K562 (cell line): Measurements from ENCODE around the gene H3-3A. TPM values are rescaled to one million over a fixed set of nuclear protein-coding genes. Genes with fewer than 3 reads are reported as not detected.

ENCODE experiments used
- ATF2 ChIP-seq: sonication (generic); formaldehyde crosslinking; IDR thresholded peaks from 2 replicates; pipeline ENCODE4 v1.8.1; 2022; ENCODE audit warnings: missing genetic modification reagents
- ATF3 ChIP-seq, 2 experiments: fragments of 450-650 bp in 1 of 2; sonication (generic) in 1 of 2; formaldehyde crosslinking in 1 of 2; IDR thresholded peaks in 1 of 2; conservative IDR thresholded peaks in 1 of 2; 2 replicates each; pipeline versions ENCODE4 v1.6.1 to v1.8.1; 2016 to 2023; ENCODE audit warnings: mild to moderate bottlenecking in 2 of 2, moderate library complexity in 2 of 2, inconsistent platforms in 1 of 2, missing genetic modification reagents in 1 of 2
- CBFA2T2 ChIP-seq: fragments of 450-650 bp; conservative IDR thresholded peaks from 2 replicates; pipeline ENCODE4 v1.6.1; 2017; ENCODE audit warnings: mild to moderate bottlenecking
- CREB3L1 ChIP-seq: fragments of 450-650 bp; IDR thresholded peaks from 2 replicates; pipeline ENCODE4 v1.6.1; 2014; ENCODE audit warnings: low read depth, mild to moderate bottlenecking, moderate library complexity, borderline replicate concordance
- EP400 ChIP-seq: fragments of 450-650 bp; IDR thresholded peaks from 2 replicates; pipeline ENCODE4 v1.6.1; 2017; ENCODE audit warnings: antibody characterized with exemption, mild to moderate bottlenecking, moderate library complexity
- MNT ChIP-seq, 2 experiments: fragments of 450-650 bp; conservative IDR thresholded peaks; 2 replicates each; pipeline ENCODE4 v1.6.1; 2017; ENCODE audit warnings: mild to moderate bottlenecking in 2 of 2, moderate library complexity in 2 of 2
- NRF1 ChIP-seq, 2 experiments: fragments of 450-650 bp; IDR thresholded peaks in 1 of 2; conservative IDR thresholded peaks in 1 of 2; 2 replicates each; pipeline ENCODE4 v1.6.1; 2014; ENCODE audit warnings: mild to moderate bottlenecking in 2 of 2
- RBM14 ChIP-seq: fragments of 200-400 bp; formaldehyde crosslinking; IDR thresholded peaks from 2 replicates; pipeline ENCODE4 v1.6.1; 2018; ENCODE audit warnings: low read depth, mild to moderate bottlenecking, low read length, moderate library complexity, borderline replicate concordance; ENCODE audit not compliant: insufficient read depth
- SAP30 ChIP-seq: fragments of 200-600 bp; sonication (generic); IDR thresholded peaks from 2 replicates; pipeline ENCODE4 v1.6.1; 2012; ENCODE audit warnings: borderline replicate concordance, low read depth, mild to moderate bottlenecking, moderate library complexity, low read length, control low read depth, inconsistent platforms; ENCODE audit not compliant: insufficient read depth, poor library complexity, severe bottlenecking
- SIN3A ChIP-seq, 2 experiments: fragments of 150-350 bp in 1 of 2; IDR thresholded peaks; 2 replicates each; pipeline ENCODE4 v1.6.1; 2011 to 2016; ENCODE audit warnings: borderline replicate concordance in 2 of 2, low read depth in 2 of 2, low read length in 2 of 2, mild to moderate bottlenecking in 2 of 2, moderate library complexity in 2 of 2; ENCODE audit not compliant: control insufficient read depth in 1 of 2
- SMAD2 ChIP-seq: fragments of 150-350 bp; IDR thresholded peaks from 2 replicates; pipeline ENCODE4 v1.6.1; 2014; ENCODE audit warnings: low read depth, mild to moderate bottlenecking, low read length
- ZBTB26 ChIP-seq: fragments of 450-650 bp; formaldehyde crosslinking; IDR thresholded peaks from 2 replicates; pipeline ENCODE4 v1.4.0; 2022; ENCODE audit warnings: missing genetic modification characterization
- ZNF239 ChIP-seq: fragments of 250-450 bp; sonication (Bioruptor Pico); IDR thresholded peaks from 2 replicates; pipeline ENCODE4 v1.4.0; 2020; ENCODE audit warnings: mild to moderate bottlenecking
- ZNF639 ChIP-seq, 2 experiments: fragments of 200-800 bp in 1 of 2; sonication (Bioruptor generic) in 1 of 2; sonication (generic) in 1 of 2; formaldehyde crosslinking in 1 of 2; IDR thresholded peaks in 1 of 2; conservative IDR thresholded peaks in 1 of 2; 2 replicates each; pipeline versions ENCODE4 v1.5.0 to v1.6.1; 2016 to 2020; ENCODE audit warnings: missing compliant biosample characterization in 1 of 2, missing genetic modification characterization in 1 of 2, missing genetic modification reagents in 1 of 2
- polyA plus RNA-seq, 8 experiments: library from polyadenylated mRNA; depleted of rRNA in 4 of 8; stranded (reverse) in 5 of 8; unstranded in 3 of 8; fragments of >200 nt; fragmentation: Nextera tagmentation in 2 of 8; fragmentation: Illumina TruSeq in 1 of 8; extraction: Ambion mirVana in 2 of 8; extraction: Trizol in 1 of 8; gene quantifications; 2 replicates each; pipeline versions ENCODE4 v1.2.1 to v1.2.3, GENCODE V29; 2011 to 2014; ENCODE audit warnings: inconsistent platforms in 1 of 8, missing spikeins in 1 of 8
- total RNA-seq, 7 experiments: library from RNA; depleted of rRNA in 6 of 7; stranded (reverse); fragments of >200 nt in 6 of 7; fragmentation: Illumina TruSeq in 2 of 7; extraction: Trizol in 2 of 7; gene quantifications; 2 replicates each; pipeline versions ENCODE4 v1.2.1 to v1.2.3, GENCODE V29; 2011 to 2021; ENCODE audit warnings: low replicate concordance in 1 of 7

Gene H3-3A
- total and polyA plus RNA-seq, 9 of the 15 experiments (the other 6 are each of a cell fraction or from before 2014, with no cell fraction given), result 426 to 1,083 (median 591) TPM

GRCh38 chr1:226034482-226034881, 28.0 kb upstream of the H3-3A start (continued):
- no peak for TF ChIP-seq SIN3A (IDR thresholded peaks at IDR 0.05; ENCODE audit: borderline replicate concordance in 2 of 2, control insufficient read depth in 1 of 2, low read depth in 2 of 2, low read length in 2 of 2)
- TF ChIP-seq MNT (conservative IDR thresholded peaks at IDR 0.05), result 0 out of 4 replicates have a peak, but pooled peaks of 1 of the 2 experiments have one; percentile 16
- no peak for TF ChIP-seq CREB3L1
- TF ChIP-seq ZBTB26 (CRISPR knock-in tag), result no peak
- TF ChIP-seq SMAD2, result no peak
- peak; percentile 30; the same call in 1 of the 2 replicates for TF ChIP-seq ATF3 (IDR thresholded peaks at IDR 0.05)
- no peak for TF ChIP-seq ATF3 (CRISPR knock-in tag; conservative IDR thresholded peaks at IDR 0.05)
- no peak for TF ChIP-seq ZNF239 (CRISPR knock-in tag)
- no peak for TF ChIP-seq NRF1 (conservative IDR thresholded peaks at IDR 0.05 in 1 of 2, IDR thresholded peaks at IDR 0.05 in 1 of 2)
- TF ChIP-seq RBM14, result no peak
- TF ChIP-seq EP400, result peak; percentile 37; the same call in 1 of the 2 replicates
- no peak for TF ChIP-seq ATF2 (CRISPR knock-in tag)
- no peak for TF ChIP-seq SAP30
- TF ChIP-seq ZNF639 (CRISPR knock-in tag; conservative IDR thresholded peaks at IDR 0.05 in 1 of 2, IDR thresholded peaks at IDR 0.05 in 1 of 2), result peak in 1 of 2 experiments; percentile 46; a peak in 1 of 4 replicates
- no peak for TF ChIP-seq CBFA2T2
